HG02610 (cell line): ENCODE data around the gene EEF2K.

ENCODE experiments used
- ATAC-seq: cut with Tn5 transposase; IDR thresholded peaks from one replicate; pipeline ENCODE4 v1.9.1; 2021; ENCODE audit warnings: mild to moderate bottlenecking, moderate library complexity; ENCODE audit not compliant: unreplicated experiment

EEF2K gene

GRCh38 chr16:22328081-22328725 lies 122.1 kb downstream of the EEF2K start:
- ATAC-seq = no peak

DNA sequence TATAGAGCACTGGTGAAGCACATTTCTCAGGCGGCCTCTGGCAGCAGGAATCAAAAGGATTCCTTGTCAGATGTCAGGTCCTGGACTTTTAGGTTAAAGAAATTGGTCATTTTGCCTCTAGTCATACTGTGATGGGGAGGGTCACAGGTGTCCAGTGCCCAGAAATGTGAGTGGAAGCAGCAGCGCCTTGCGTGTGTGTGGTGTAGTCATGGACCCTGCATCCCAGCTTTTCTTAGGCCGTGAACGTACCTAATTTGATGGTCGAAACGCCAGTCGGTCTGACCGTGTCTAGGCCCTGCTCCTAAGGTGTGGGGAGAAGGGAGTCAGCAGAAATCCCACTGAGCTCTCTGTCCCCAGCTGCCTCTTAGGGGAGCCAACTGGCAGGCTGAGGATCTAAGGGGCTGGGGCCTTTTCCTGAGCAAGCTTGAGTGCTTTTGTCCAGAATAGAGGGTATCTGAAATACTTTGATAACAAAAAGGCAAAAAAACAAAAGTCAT lies 123.2 kb downstream of the EEF2K start:
- ATAC-seq = no peak

DNA sequence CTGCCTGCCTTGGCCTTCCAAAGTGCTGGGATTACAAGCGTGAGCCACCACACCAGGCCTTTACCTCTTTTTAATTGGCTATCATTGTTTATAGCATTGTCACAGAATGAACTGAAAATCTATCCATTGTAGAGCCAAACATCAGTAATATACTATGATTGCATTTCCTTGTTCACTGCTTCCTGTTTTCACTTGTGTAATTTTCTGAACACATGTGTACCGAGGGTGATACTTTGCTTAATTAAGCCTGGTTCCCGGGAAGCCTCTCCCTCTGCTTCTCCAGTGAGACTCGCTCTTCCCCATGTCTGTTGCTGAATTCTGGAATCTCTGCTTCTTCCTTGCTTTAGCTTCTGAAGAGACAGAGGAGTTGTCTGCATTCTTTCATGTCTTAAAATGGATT lies 124.2 kb downstream of the EEF2K start:
- ATAC-seq = no peak

DNA sequence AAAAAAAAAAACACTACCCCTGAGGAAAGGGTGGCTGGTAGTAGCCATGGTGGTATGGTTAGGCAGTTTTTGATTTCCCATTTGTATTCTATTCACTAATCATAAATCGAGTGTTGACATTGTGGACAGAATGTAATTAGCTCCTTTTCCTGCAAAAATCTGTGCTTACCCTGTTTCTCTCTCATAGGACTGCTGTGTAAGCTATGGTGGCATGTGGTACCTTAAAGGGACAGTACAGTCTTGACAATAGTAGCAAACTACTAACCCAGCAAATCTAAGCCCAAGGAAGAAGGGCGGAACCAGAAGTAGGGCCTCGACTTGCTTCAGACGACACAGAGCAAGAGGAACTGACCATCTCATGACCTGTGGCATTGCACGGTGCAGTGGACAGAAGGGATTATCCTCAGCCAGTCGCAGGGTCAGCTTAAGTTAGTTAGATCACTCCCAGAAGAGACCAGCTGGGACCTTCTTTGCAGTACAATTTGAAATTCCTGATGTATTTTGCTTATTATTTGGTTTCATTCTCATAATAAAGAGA lies 127.4 kb downstream of the EEF2K start:
- ATAC-seq = no peak

DNA sequence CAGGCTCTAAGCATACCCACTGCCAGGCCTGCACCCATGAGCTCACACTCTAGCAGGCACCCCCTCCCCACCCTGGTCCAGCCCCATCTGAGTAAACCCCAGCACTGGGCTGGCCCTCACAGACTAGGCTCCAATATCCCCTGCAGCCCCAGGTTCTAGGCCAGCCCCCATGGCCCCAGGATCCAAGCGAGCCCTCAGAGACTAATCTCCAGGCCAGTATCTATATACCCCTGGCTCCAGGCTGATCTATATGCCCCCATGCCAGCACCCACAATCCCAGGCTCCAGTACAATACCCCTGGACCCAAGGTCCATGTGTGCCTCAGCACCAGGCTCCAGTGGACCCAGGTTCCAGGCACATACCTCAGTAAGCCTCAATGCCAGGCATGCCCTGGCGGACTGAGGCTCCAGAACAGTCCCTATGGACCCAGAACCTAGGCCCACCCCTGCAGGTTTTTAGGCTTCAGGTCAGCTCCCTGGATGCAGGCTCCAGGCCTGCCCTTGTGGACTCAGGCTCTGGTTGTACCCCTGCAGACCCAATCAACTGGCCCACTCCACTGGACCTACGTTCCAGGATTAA lies 129.7 kb downstream of the EEF2K start:
- no peak for ATAC-seq

DNA sequence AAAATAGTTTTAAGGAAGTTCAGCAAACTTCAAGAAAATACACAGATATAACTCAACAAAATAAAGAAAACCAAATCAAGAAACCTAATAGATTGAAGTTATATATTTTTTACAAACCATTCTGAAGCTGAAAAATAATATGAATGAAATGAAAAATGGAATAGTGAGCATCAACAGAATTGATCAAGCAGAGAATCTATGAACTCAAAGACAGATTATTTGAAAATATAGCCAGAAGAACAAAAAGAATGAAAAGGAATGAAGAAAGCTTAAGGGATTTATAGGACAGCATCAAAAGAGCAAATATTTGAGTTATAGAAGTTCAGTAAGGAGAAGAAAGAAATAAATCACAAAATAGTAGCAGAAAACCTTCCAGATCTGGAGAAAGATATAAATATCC lies 130.5 kb downstream of the EEF2K start:
- ATAC-seq = no peak

- ATAC-seq = no peak
Measured at GRCh38 chr16:22337045-22337444, 131.0 kb downstream of the EEF2K start.

- no peak for ATAC-seq
Measured at GRCh38 chr16:22337849-22338635, 132.0 kb downstream of the EEF2K start.
